IPS DF 6.9 (cell line): ENCODE data around the gene ZYX.

Source experiments
- DNase-seq: peaks from one replicate; pipeline ENCODE4 v3.0.0-alpha.2; 2013; ENCODE audit warnings: low read depth, low spot score
- H3K27ac ChIP-seq: one replicate; pipeline ENCODE4 v1.5.1; 2013; ENCODE audit warnings: low read length, control low read depth
- H3K27me3 ChIP-seq: 2 replicates; pipeline ENCODE4 v1.6.1; 2013; ENCODE audit warnings: mild to moderate bottlenecking, low read length; ENCODE audit not compliant: control insufficient read depth, insufficient read depth
- H3K36me3 ChIP-seq: 2 replicates; pipeline ENCODE4 v1.6.1; 2013; ENCODE audit warnings: low read length; ENCODE audit not compliant: control insufficient read depth, insufficient read depth
- H3K4me1 ChIP-seq: 2 replicates; pipeline ENCODE4 v1.6.1; 2013; ENCODE audit warnings: low read length; ENCODE audit not compliant: control insufficient read depth, insufficient read depth
- H3K4me3 ChIP-seq: 2 replicates; pipeline ENCODE4 v1.5.1; 2013; ENCODE audit warnings: mild to moderate bottlenecking, low read length
- H3K9me3 ChIP-seq: 2 replicates; pipeline ENCODE4 v1.6.1; 2013; ENCODE audit warnings: low read length, inconsistent platforms; ENCODE audit not compliant: control insufficient read depth, insufficient read depth
- WGBS: extraction: QIAGEN DNeasy Blood & Tissue Kit; methylation state at CpG from one replicate; pipeline ENCODE4 v1.1.7; 2013; ENCODE audit warnings: mixed read lengths, missing lambda C conversion rate; ENCODE audit not compliant: insufficient read length, insufficient coverage; 5-methylcytosine and 5-hydroxymethylcytosine counted together

ZYX gene

GRCh38 chr7:143376396-143376795 lies 4.7 kb upstream of the ZYX start:
- Histone ChIP-seq H3K27me3 (no peaks in the 10 kb centered on the region), H3K27ac (no peak overlapping the region), H3K9me3 (no peaks in the 10 kb centered on the region), H3K36me3 (no peaks in the 10 kb centered on the region), H3K4me1 (peaks cover 4% of the 10 kb centered on the region; the same call in 1 of the 2 replicates), H3K4me3 (no peak overlapping the region)
- no peak for DNase-seq
- WGBS = no CpG with 5 or more reads among the region's 5 CpGs

GRCh38 chr7:143379611-143380259 lies 1.4 kb upstream of the ZYX start:
- Histone ChIP-seq H3K4me3 (no peak overlapping the region; the same call in 1 of the 2 replicates), H3K27me3 (no peaks in the 10 kb centered on the region), H3K27ac (no peak overlapping the region), H3K4me1 (peaks cover 4% of the 10 kb centered on the region), H3K9me3 (no peaks in the 10 kb centered on the region), H3K36me3 (peaks cover 10% of the 10 kb centered on the region; the same call in 1 of the 2 replicates)
- no peak for DNase-seq
- no CpG with 5 or more reads among the region's 15 CpGs for WGBS

- Histone ChIP-seq H3K27me3 (no peaks in the 10 kb centered on the region), H3K36me3 (peaks cover 15% of the 10 kb centered on the region; the same call in 1 of the 2 replicates), H3K4me3 (peak overlapping the region; percentile 97), H3K27ac (no peak overlapping the region), H3K4me1 (peaks cover 4% of the 10 kb centered on the region), H3K9me3 (no peaks in the 10 kb centered on the region)
- peak; percentile 78 for DNase-seq
- no CpG with 5 or more reads among the region's 35 CpGs for WGBS
Observed at GRCh38 chr7:143380260-143380645, 892 bp upstream of the ZYX start.

- Histone ChIP-seq H3K36me3 (peaks cover 16% of the 10 kb centered on the region; the same call in 1 of the 2 replicates), H3K4me3 (peak overlapping the region; percentile 97), H3K4me1 (peaks cover 4% of the 10 kb centered on the region), H3K27me3 (no peaks in the 10 kb centered on the region), H3K9me3 (no peaks in the 10 kb centered on the region), H3K27ac (no peak overlapping the region)
- no peak for DNase-seq
- WGBS = no CpG with 5 or more reads among the region's 64 CpGs
Observed at GRCh38 chr7:143381427-143382125, 431 bp downstream of the ZYX start.

GRCh38 chr7:143382126-143382790 lies 1.1 kb downstream of the ZYX start:
- Histone ChIP-seq H3K4me3 (peak overlapping the region; percentile 97), H3K4me1 (peaks cover 4% of the 10 kb centered on the region), H3K27me3 (no peaks in the 10 kb centered on the region), H3K27ac (no peak overlapping the region), H3K9me3 (no peaks in the 10 kb centered on the region), H3K36me3 (peaks cover 19% of the 10 kb centered on the region; the same call in 1 of the 2 replicates)
- WGBS = no CpG with 5 or more reads among the region's 21 CpGs
- no peak for DNase-seq

- Histone ChIP-seq H3K9me3 (no peaks in the 10 kb centered on the region), H3K27ac (no peak overlapping the region), H3K27me3 (no peaks in the 10 kb centered on the region), H3K4me3 (no peak overlapping the region; the same call in 1 of the 2 replicates), H3K36me3 (peaks cover 23% of the 10 kb centered on the region; the same call in 1 of the 2 replicates), H3K4me1 (peaks cover 4% of the 10 kb centered on the region)
- no CpG with 5 or more reads among the region's 15 CpGs for WGBS
- no peak for DNase-seq
Observed at GRCh38 chr7:143382791-143383641, 1.9 kb downstream of the ZYX start.

GRCh38 chr7:143383642-143383957 lies 2.5 kb downstream of the ZYX start:
- Histone ChIP-seq H3K4me3 (no peak overlapping the region), H3K27ac (no peak overlapping the region), H3K27me3 (no peaks in the 10 kb centered on the region), H3K9me3 (no peaks in the 10 kb centered on the region), H3K4me1 (peaks cover 4% of the 10 kb centered on the region), H3K36me3 (peaks cover 27% of the 10 kb centered on the region)
- DNase-seq = no peak
- WGBS = no CpG with 5 or more reads among the region's 1 CpG

- Histone ChIP-seq H3K36me3 (peaks cover 32% of the 10 kb centered on the region), H3K27me3 (no peaks in the 10 kb centered on the region), H3K27ac (no peak overlapping the region), H3K4me1 (peaks cover 4% of the 10 kb centered on the region), H3K9me3 (no peaks in the 10 kb centered on the region), H3K4me3 (no peak overlapping the region)
- no peak for DNase-seq
- no CpG with 5 or more reads among the region's 5 CpGs for WGBS
Observed at GRCh38 chr7:143384148-143384547, 3.0 kb downstream of the ZYX start.

GRCh38 chr7:143384661-143385631 lies 3.8 kb downstream of the ZYX start:
- no peak overlapping the region for H3K27ac ChIP-seq
- H3K4me1 ChIP-seq = peaks cover 4% of the 10 kb centered on the region
- 100% methylated on average over 4 of the region's 14 CpGs for WGBS
- H3K36me3 ChIP-seq = peaks cover 40% of the 10 kb centered on the region
- no peak for DNase-seq
- no peaks in the 10 kb centered on the region for H3K27me3 ChIP-seq
- no peak overlapping the region for H3K4me3 ChIP-seq
- no peaks in the 10 kb centered on the region for H3K9me3 ChIP-seq
